NCI-H345 treated with DMSO at 0.1 percent for 48 hours (cell line): ENCODE data around the gene TMEM255A.

ENCODE experiments used
- DNase-seq: peaks from one replicate; lab custom pipeline; 2025; ENCODE audit not compliant: unreplicated experiment; lab: John Stamatoyannopoulos, UW

TMEM255A gene

GRCh38 chrX:120271218-120271617, 40.0 kb downstream of the TMEM255A start:
- no peak for DNase-seq

DNA sequence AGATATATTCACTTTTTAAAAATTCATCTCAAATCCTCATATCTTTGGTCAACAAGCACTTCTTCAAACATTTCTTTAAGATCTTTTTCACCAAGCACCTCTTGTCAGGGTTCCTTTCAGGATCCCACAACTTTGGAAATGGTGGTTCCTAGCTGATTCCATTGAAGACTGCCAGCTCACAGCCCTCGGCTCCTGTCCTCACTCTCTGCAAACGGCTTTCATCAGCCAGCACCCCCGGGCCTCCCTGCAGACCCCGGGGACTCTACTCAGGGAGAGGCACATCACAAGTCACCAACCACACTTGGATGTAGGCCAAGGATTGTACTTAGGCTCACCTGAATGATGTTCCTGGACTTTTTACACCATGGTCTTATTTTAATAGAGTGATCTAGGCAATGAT, 40.7 kb downstream of the TMEM255A start:
- no peak for DNase-seq

GRCh38 chrX:120269373-120270035, 41.8 kb downstream of the TMEM255A start:
- DNase-seq: no peak

DNA sequence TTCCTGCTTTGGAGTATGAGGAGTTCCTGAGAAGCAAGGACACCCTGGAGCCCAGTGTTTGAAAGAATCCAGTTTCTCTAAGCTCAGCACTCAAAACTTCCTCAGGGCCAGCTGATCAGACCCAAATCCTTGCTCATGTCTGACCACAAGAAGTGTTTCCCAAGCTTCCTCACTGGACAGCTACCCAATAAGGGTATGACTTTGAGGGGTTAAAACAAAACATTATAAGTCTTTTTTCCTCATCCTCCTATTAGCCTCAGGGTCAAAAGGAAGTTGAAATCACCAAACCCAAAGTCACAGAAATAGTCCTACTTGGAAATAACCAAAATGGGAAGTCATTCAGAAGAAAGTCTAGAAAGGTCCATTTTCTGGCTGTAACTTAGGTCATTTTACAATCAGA, 46.9 kb downstream of the TMEM255A start:
- DNase-seq: no peak

- no peak for DNase-seq
Measured at GRCh38 chrX:120262859-120263708, 48.2 kb downstream of the TMEM255A start.

DNA sequence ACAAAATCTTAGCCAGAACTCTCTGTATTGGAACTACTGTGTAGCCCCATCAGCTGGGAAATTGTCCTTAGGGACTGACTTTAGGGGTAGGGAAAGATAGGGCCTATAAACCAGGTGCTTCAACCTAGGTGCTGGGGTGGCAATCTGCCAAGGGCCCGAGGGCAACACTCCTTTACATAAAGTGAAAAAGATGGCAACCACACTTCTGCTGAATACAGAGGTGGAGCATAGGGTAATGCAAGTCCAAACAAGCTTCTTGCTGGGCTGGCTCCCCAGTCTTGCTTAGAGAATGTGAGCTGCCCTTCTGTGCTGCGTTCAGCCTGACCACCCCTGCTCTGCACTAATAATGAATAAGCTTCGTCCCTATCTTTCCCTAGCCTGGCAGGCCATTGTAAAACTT, 50.9 kb downstream of the TMEM255A start:
- peak; percentile 63 for DNase-seq

GRCh38 chrX:120253784-120254183, 57.5 kb downstream of the TMEM255A start:
- no peak for DNase-seq

- DNase-seq: no peak
Measured at GRCh38 chrX:120251471-120252011, 59.7 kb downstream of the TMEM255A start.

- peak; percentile 66 for DNase-seq
Measured at GRCh38 chrX:120250522-120251271, 60.6 kb downstream of the TMEM255A start, which contains the start of gene ZBTB33. ZBTB33 (plus strand) TSS chrX:120250812; CDS start chrX:120253416, 2,604 bp downstream.

GRCh38 chrX:120244735-120245498, 66.3 kb downstream of the TMEM255A start:
- no peak for DNase-seq

DNA sequence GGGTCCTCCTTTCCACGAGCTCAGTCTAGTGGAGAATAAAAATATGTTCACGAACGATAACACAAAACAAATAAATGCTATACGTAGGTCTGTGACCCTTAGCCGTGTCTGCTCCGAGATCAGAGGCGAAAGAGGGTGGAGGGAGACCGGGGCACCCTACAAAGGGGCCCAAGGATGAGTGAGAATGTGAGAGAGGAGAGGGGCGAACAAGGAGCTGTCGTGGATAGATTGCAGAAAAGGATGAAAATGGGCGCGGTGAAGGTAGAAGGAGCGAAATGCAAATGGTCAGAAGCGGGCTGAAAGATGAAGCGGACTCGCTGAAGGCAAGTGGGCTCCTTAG, 66.9 kb downstream of the TMEM255A start:
- DNase-seq: no peak

- DNase-seq: no peak
Measured at GRCh38 chrX:120242813-120243212, 68.4 kb downstream of the TMEM255A start.

- no peak for DNase-seq
Measured at GRCh38 chrX:120238933-120239332, 72.3 kb downstream of the TMEM255A start.

GRCh38 chrX:120236687-120237479, 74.4 kb downstream of the TMEM255A start:
- DNase-seq: no peak

DNA sequence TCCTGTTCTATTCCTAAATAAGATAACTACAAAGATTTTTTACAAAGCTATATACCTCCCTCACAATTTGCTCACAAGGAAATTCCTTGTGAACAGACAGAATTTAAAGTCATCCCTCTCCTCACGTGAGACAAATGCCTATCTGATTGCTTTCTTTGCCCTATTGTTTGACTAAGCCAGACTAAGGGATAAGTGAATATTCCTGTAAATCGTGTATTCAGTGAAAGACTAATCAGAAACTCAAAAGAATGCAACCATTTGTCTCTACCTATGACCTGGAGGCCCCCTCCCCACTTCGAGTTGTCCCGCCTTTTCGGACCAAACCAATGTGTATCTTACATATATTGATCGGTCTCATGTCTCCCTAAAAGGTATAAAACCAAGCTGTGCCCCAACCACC, 76.0 kb downstream of the TMEM255A start:
- DNase-seq: no peak

- no peak for DNase-seq
Measured at GRCh38 chrX:120228187-120228908, 82.9 kb downstream of the TMEM255A start.

GRCh38 chrX:120224388-120224787, 86.9 kb downstream of the TMEM255A start:
- DNase-seq: no peak

DNA sequence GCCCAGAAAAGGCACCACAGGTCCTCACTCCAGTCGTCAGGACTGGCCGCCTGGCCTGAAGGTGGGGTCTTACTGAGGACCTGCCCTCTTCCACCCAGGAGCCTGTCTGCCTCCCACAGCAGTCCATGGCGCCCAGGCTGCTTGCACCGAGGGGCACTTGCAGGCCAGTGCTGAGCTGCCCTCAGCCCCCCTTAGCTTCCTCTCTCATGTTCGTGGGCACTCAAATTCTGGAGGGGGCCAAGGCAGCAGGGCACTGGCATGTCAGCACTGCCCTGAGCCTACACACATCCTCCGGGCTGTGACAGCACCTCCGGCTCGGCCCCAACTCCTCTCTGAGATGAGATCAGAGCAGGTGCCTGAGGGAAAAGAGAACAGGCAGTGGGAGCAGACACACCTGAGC, 87.9 kb downstream of the TMEM255A start:
- DNase-seq: no peak
